GM15510 (cell line): ENCODE measurements around the gene GNAL.

Experiments
- POLR2A ChIP-seq: IDR thresholded peaks from 3 replicates; pipeline ENCODE4 v1.6.1; 2011; ENCODE audit warnings: borderline replicate concordance; ENCODE audit not compliant: insufficient read length; ENCODE audit errors: extremely low read depth

GNAL gene

DNA sequence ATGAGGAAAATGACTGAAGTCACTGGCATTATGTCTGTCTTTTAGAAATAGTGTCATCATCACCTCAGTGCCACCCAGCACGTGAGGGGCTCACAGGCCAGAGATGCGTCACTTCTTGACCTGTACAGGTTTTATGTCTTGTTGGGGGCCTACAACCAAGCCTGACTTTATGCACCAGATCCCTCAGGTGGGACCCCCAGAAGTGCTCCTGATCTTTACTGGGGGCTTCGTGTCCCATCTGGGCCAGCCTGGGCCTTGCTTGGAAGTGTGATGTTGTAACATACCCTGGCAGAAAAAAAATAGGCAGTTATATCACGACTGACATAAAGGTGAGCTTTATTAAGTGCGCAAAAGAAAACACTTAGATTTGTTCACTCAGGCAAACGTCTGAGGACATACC, 21.5 kb upstream of the GNAL start:
- no peak for TF ChIP-seq POLR2A

DNA sequence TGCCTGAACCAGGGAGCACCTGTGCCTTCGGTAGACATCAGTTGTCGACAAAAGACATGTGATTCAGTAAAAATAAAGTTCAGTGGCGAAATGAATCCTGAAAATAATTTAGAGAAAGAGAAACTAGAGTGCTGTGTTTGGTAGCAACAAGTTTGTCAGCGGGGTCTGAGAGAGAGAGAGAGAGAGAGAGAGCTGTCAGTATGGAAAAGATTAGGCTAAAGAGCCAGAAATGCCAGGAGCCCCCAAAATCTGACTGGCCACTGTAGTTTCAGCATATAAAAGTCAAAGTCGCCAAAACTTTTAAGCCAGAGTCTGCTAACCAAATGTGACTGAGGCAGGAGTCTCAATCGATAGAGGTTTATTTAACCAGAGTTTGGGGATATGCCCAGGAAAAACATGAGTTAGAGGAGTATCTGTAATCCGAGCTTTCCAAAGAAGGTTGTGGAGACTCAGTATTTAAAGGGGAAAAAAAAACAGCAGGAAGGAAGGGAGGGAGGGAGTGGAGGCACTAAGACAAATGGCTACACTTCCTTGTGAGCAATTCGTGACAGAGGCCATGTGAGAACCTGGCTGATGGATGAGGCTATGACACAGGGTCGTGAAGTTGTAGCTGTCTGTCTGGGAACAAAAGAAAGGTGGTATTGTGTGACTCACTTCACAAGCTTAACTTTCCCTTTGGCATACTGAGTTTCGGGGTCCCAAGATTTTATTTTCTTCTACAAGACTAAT, 20.5 kb upstream of the GNAL start:
- TF ChIP-seq POLR2A = no peak

GRCh38 chr18:11669271-11669947, 19.7 kb upstream of the GNAL start:
- no peak for TF ChIP-seq POLR2A

DNA sequence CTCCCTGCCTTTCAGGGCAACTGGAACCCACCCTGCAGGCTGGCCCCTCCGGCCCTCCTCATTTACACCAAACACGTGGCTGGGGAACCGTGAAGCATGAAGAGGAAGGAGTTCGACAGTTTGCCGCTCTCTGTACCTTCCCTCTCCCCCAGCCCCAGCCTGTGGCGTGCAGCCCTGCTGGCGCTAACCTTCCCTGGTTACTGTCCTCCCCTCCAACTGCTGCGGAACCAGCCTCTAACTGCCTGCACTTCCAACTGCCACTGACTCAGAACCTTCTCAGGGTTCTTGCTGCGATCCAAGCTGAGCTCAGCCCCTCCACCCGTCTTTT, 19.2 kb upstream of the GNAL start:
- no peak for TF ChIP-seq POLR2A

- no peak for TF ChIP-seq POLR2A
Observed at GRCh38 chr18:11671156-11671555, 17.9 kb upstream of the GNAL start.

GRCh38 chr18:11672198-11672597, 16.9 kb upstream of the GNAL start:
- TF ChIP-seq POLR2A = no peak

DNA sequence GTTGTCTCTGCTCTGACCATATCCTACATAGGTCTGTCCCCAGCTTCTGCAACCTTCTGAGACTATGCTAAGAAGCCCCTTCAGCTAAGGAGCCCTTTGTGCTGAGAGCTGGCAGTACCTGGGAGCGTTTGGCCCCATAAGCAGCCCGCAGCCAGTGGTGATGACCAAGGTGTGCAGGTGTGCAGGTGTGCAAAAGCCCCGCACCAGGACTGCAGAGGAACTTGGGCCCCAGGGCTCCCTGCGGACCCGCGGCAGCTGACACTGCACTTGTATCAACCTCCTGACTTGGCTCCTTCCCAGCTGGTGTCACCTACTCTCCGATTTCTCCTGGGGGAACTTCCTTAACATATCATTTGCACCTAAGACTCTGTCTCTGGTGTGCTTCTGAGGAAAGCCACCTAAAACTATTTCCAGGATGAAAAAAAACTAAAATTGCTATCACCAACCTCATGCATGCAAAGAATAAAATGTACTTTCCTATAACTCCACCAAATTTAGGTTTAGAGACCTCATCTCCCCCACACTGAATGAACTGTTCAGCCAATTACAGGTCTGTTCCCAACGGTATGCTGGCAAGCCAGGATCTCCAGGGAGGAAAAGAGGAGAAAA, 16.1 kb upstream of the GNAL start:
- TF ChIP-seq POLR2A = no peak

DNA sequence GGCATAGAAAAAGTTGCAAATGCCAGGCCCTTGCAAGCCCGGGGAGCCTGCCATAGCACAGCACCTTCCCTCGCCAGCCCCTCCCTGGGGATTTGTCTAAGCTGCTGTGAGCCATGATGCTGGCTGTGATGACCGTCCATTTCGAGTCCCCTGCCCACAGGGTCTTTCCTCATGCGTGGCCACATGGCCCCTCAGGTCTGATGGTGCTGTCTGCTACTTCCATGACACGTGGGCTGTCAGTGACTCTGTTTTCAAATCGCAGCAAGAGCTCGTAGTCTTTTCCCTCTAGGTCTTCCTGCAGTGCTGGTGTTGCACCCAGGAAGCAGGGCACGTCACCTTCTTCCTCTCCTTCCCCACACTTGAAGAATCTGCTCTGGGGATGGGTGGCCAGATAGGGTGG, 15.5 kb upstream of the GNAL start:
- no peak for TF ChIP-seq POLR2A

DNA sequence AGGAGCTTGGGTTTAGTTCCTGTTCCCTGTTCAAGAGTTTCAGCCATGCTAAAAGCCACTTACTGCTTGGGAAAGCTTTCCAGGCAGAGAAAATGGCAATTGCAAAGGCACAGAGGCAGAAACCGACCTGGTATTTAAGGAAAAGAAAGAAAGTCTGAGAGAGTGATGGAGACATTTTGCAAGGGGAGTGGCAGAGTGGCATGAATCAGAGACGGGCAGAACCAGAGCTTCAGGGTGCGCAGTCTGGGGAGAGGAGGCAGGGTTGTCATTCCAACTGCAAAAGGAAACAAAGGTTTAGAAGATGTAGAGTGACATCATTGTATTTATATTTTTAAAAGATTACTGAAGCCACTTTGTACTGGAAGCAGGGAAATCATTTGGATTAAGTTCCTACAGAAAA, 14.9 kb upstream of the GNAL start:
- TF ChIP-seq POLR2A = no peak

DNA sequence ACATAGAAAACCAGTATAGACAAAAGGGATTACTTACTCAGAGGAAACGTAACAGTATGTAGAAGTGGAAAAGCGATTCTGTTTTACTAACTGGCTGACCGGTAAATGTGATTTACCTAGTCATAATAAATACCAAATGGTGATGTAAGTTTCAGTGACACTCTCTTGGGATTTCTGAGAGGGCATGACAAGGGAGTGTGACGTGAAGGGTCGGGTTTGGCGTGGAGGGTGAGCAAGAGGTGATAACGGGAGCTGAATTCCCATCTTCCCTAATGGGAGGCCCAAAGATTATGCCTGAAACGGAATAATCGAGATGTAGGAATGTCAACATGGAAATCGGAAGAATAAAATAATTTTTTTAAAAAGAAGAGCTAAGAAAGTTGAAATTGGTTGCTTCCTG, 12.7 kb upstream of the GNAL start:
- no peak for TF ChIP-seq POLR2A

- TF ChIP-seq POLR2A = no peak
Observed at GRCh38 chr18:11676867-11677266, 12.2 kb upstream of the GNAL start.

DNA sequence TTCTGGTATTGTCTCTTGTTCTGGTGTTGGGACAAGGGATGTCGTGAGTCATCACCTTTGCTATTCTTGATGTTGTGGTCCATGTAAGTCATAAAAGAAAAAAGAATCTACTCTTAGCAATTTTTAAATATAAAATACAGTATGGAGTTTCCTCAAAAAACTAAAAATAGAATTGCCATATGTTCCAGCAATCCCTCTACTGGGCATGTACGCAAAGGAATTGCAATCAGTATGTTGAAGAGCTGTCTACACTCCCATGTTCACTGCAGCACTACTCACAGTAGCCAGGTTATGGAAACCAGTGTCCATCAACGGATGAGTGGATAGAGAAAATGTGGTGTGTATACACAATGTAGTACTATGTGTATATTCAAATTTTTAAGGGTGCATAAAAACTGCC, 10.9 kb upstream of the GNAL start:
- TF ChIP-seq POLR2A = no peak

DNA sequence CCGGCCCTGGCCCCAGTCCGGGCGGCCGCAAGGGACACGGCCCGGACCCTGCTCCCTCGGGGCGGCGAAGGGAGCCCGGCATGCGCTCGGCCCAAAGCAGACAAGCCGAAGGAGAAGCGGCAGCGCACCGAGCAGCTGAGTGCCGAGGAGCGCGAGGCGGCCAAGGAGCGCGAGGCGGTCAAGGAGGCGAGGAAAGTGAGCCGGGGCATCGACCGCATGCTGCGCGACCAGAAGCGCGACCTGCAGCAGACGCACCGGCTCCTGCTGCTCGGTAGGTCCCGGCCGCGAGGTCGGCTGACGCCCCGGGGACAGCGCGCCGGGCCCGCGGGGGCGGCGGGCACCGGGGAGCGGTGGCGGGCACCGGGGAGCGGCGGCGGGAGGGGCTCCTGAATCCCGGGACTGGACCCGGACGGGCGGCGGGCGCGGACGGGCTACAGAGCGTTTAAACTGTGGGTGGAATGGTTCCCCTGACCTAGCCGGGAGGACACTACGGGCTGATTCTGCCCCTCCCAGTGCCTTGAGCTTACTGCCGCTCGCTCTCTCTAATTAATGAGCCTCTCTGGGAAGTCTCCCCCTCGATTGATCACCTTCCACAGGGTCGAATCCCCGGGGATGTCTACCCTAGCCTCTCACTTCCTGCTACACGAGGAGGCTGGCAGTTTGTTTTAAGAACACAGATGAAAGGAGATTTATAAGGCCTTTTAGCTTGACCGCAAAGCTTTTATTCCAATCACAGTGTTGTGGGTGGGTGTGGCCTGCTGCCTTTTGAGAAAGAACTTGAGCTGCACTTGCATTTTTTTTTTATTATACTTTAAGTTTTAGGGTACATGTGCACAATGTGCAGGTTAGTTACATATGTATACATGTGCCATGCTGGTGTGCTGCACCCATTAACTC, 853 bp downstream of the GNAL start:
- no peak for TF ChIP-seq POLR2A

DNA sequence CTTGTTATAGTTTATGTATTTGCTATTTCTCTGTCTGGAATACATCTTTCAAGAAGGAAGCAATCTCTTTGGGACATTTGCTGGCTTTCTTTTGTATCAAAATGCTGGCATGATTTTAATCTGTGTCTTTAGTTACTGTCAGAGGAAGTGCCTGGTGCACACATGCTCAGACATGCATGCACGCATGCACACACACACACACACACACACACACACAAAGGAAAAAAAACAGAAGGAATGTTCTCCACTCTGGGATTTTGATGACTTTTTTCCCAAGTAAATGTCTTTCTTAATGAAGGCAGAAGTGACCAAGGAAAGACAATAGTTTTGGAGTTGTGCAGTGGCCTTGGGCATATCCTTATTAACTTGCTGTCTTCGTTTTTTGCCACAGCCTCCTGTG, 6.7 kb downstream of the GNAL start:
- no peak for TF ChIP-seq POLR2A

DNA sequence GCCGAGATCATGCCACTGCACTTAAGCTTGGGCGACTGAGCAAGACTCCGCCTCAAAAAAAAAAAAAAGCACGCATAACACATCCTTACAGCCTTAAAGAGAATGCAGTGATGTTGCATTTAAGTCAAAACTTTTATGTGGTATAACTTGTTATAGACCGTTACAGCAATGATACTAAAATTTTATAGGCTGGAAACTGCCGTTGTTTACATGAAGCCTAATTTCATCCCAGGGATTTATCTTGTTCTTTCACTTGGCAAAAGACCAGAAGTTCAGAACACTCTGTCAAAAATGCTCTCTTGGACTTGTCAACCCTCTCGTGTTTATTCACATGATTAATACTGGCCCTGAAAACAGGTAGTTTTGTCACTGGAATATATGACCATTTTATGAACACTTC, 7.4 kb downstream of the GNAL start:
- TF ChIP-seq POLR2A = no peak
